H1 (cell line): ENCODE results near the gene RHOC. TPM values are rescaled to one million over a fixed set of nuclear protein-coding genes. Genes with fewer than 3 reads are reported as not detected.

Experiments
- CTBP2 ChIP-seq: IDR thresholded peaks from 2 replicates; pipeline ENCODE4 v1.7.0; 2011; ENCODE audit warnings: borderline replicate concordance, mild to moderate bottlenecking, moderate library complexity, mixed read lengths, low read length; ENCODE audit not compliant: insufficient read depth, insufficient read length
- EGR1 ChIP-seq: IDR thresholded peaks from 2 replicates; pipeline ENCODE4 v1.6.1; 2011; ENCODE audit warnings: low read depth, low read length, borderline replicate concordance
- HDAC6 ChIP-seq: IDR thresholded peaks from one replicate; pipeline ENCODE4 v1.7.1; 2012; ENCODE audit warnings: low read depth, mild to moderate bottlenecking, inconsistent platforms, low read length, moderate library complexity
- KDM4A ChIP-seq: IDR thresholded peaks from one replicate; pipeline ENCODE4 v1.7.1; 2012; ENCODE audit warnings: low read depth, mild to moderate bottlenecking, moderate library complexity, low read length, inconsistent platforms; ENCODE audit not compliant: severe bottlenecking
- KDM5A ChIP-seq: fragments of 200-600 bp; IDR thresholded peaks from 2 replicates; pipeline ENCODE4 v1.7.1; 2012; ENCODE audit warnings: mild to moderate bottlenecking, low read length, inconsistent platforms, mixed read lengths
- MAX ChIP-seq: IDR thresholded peaks from 2 replicates; pipeline ENCODE4 v1.6.1; 2012; ENCODE audit warnings: inconsistent platforms
- polyA plus RNA-seq, 7 experiments: library from polyadenylated mRNA; depleted of rRNA in 3 of 7; stranded (reverse) in 5 of 7; unstranded in 2 of 7; fragments of >200 nt in 5 of 7; fragments of 200-250 nt in 2 of 7; gene quantifications; 1 replicate in 5 of 7; 2 replicates in 1 of 7; 4 replicates in 1 of 7; pipeline versions ENCODE4 v1.2.1 to v1.2.3, GENCODE V29; 2011 to 2013; ENCODE audit warnings: missing spikeins in 2 of 7, mixed read lengths in 2 of 7
- total RNA-seq: library from RNA; stranded (reverse); fragmentation: NEBNext Ultra II Directional; extraction: Animal tissue kit (Norgen Biotek cat#: 25700); gene quantifications from 2 replicates; pipeline ENCODE4 v1.2.1, GENCODE V29; 2021

RHOC gene
- total and polyA plus RNA-seq, 2 of the 8 experiments (the other 6 are each of a cell fraction or from before 2014, with no cell fraction given): 53.6 to 97.5 TPM

GRCh38 chr1:112718691-112719418, 11.9 kb upstream of the RHOC start (continued):
- peak; percentile 54; the same call in 1 of the 2 replicates for TF ChIP-seq MAX
- TF ChIP-seq KDM4A: peak; percentile 24
- peak; percentile 57 for TF ChIP-seq CTBP2
- 0 out of 2 replicates have a peak, but pooled peaks have one; percentile 31 for TF ChIP-seq EGR1
- no peak for TF ChIP-seq HDAC6
- TF ChIP-seq KDM5A: no peak
- TF ChIP-seq, all 59 proteins: peak for 10
